Endometrial microvascular endothelial cells (primary cell): ENCODE data around the gene GNRHR. TPM values are rescaled to one million over a fixed set of nuclear protein-coding genes. Genes with fewer than 3 reads are reported as not detected.
"Not testable (repeated sequence)": the region's sequence is repeated elsewhere in the genome, so short reads cannot be mapped to it uniquely, and the experiment has no call there.

Source experiments
- in situ Hi-C: cut with HindIII; loops from 2 replicates; pipeline ENCODE4 v1.10.0; 2017; ENCODE audit warnings: low sequenced_read_pairs, low pct_unique_long_range_greater_than_20kb; ENCODE audit errors: inconsistent ontology term
- total RNA-seq: library from RNA; depleted of rRNA; stranded (reverse); fragments of >200 nt; gene quantifications from one replicate; pipeline ENCODE4 v1.2.3, GENCODE V29; 2015; ENCODE audit errors: inconsistent ontology term

Gene GNRHR
- total RNA-seq, 1 donor from 2014 or later, result not detected

GRCh38 chr4:67736262-67736661 lies 17.9 kb downstream of the GNRHR start:
- in situ Hi-C loops, result no loop called here

GRCh38 chr4:67735325-67735724 lies 18.9 kb downstream of the GNRHR start:
- in situ Hi-C loops, result no loop called here

DNA sequence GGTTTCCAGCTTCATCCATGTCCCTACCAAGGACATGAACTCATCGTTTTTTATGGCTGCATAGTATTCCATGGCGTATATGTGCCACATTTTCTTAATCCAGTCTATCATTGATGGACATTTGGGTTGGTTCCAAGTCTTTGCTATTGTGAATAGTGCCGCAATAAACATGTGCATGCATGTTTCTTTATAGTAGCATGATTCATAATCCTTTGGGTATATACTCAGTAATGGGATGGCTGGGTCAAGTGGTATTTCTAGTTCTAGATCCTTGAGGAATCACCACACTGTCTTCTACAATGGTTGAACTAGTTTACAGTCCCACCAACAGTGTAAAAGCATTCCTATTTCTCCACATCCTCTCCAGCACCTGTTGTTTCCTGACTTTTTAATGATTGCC lies 23.7 kb downstream of the GNRHR start:
- in situ Hi-C loops, result not testable (repeated sequence)

GRCh38 chr4:67727124-67727850 lies 26.9 kb downstream of the GNRHR start:
- in situ Hi-C loops, result no loop called here

DNA sequence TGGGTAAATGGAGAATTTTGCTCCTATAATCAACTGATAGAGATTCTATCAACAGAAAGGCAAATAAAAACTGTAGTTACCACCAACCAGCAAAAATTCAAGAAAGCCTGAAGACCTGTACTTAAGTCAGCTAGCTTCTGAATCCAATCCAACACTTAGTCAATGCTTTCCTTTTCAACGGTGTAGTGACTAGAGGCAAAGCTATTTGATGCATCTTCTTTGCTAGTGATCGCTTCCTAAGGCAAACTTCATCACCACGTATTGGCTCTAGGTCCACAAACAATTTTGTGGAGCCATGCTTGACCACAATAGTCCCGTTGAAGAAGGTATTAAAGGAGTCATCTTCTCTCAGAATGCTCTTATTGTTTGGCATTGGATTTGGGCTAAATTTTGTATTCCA lies 28.2 kb downstream of the GNRHR start:
- in situ Hi-C loops, result no loop called here

- in situ Hi-C loops, result no loop called here
Observed at GRCh38 chr4:67725132-67725531, 29.1 kb downstream of the GNRHR start.

DNA sequence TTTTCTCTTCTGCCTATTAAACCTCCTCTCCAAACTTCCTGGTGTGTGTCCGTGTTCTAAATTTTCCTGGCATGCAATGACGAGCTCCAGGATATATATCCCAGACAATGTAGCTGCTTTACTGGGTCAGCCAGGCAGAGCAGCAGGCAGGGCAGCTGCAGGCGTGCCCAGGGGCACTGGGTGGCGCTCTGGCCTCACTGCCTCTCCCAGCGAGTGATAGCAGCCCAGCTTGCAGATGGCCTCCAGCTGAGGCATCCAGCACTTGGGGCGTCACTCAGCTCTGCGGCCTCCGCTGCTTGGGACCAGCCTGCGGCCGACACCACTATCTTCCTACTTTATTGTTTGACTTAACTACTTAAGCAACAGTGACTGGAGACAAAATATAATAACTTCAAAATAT lies 30.2 kb downstream of the GNRHR start:
- in situ Hi-C loops, result no loop called here

DNA sequence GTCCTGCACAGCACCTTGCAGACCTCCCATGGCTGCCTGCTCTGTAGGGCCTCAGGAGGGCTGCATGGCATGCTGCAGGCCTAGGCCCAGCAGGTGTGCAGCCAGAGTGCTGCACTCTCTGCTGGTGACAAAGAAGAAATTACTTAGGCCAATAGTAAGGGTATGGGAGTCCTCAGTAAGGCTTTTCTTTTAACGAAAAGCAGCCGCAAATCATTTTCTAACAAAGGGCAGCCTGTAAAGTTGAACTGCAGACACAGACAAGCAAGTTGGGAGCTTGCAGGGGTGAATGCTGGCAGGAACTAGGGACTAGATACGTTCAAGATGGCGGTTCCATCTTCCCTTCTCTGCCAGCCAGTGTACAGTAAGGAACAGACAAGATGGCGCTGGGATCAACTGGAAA lies 30.8 kb downstream of the GNRHR start:
- in situ Hi-C loops, result no loop called here

GRCh38 chr4:67721770-67722597 lies 32.2 kb downstream of the GNRHR start:
- in situ Hi-C loops, result no loop called here

GRCh38 chr4:67721315-67721769 lies 32.8 kb downstream of the GNRHR start:
- in situ Hi-C loops, result no loop called here

DNA sequence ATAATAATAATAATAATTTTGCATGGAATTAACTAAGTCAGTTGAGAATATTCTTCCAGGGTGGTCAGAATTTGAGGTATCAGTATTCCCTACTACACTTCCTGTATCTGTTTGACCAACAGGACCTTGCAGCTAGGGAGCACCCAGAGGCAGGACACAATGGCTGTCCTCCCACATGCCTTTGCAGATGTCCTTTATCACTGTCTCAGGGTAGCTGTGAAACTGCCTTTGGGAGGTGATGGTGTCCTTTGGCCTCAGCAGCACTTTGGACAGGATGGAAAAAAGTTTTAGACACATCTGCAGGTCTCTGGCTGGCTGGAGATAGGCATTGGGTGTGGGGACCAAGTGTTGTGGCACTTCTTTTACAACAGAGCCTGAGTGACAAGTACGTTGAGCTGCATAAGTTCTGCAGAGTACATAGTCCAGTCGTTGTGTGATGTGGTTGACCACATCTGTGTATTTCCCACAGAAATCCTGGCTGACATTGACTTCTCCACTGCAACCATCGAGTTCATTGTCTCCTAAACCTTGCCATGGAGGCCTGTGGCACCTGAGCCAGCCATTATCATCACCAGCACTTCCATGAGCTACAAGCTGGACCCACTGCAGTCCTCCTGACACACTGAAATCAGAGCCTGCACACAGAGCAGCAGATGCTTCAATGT lies 34.1 kb downstream of the GNRHR start:
- in situ Hi-C loops, result no loop called here

DNA sequence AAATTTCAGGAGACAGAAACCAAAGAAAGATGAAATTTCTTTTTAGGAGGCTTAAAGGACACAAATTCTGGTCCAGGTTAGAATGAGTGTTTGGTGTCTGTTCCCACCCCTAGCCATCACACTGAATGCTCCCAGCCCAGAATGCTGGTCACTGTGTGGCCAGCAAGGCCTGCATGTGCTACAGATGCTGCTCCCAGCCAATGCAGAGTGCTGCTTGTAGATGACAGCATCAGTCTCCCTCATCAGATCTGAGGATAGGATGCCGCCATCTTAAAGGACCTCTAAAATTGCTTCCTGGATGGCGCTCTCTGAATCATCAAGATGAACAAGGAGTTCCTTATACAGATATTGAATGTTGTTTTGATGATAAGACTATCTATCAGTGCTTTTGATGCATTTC lies 35.3 kb downstream of the GNRHR start:
- in situ Hi-C loops, result no loop called here

- in situ Hi-C loops, result no loop called here
Observed at GRCh38 chr4:67717586-67717985, 36.6 kb downstream of the GNRHR start.

- in situ Hi-C loops, result no loop called here
Observed at GRCh38 chr4:67714955-67715354, 39.2 kb downstream of the GNRHR start.

- in situ Hi-C loops, result no loop called here
Observed at GRCh38 chr4:67714248-67714583, 40.0 kb downstream of the GNRHR start.

GRCh38 chr4:67713529-67714247 lies 40.5 kb downstream of the GNRHR start:
- in situ Hi-C loops, result no loop called here

DNA sequence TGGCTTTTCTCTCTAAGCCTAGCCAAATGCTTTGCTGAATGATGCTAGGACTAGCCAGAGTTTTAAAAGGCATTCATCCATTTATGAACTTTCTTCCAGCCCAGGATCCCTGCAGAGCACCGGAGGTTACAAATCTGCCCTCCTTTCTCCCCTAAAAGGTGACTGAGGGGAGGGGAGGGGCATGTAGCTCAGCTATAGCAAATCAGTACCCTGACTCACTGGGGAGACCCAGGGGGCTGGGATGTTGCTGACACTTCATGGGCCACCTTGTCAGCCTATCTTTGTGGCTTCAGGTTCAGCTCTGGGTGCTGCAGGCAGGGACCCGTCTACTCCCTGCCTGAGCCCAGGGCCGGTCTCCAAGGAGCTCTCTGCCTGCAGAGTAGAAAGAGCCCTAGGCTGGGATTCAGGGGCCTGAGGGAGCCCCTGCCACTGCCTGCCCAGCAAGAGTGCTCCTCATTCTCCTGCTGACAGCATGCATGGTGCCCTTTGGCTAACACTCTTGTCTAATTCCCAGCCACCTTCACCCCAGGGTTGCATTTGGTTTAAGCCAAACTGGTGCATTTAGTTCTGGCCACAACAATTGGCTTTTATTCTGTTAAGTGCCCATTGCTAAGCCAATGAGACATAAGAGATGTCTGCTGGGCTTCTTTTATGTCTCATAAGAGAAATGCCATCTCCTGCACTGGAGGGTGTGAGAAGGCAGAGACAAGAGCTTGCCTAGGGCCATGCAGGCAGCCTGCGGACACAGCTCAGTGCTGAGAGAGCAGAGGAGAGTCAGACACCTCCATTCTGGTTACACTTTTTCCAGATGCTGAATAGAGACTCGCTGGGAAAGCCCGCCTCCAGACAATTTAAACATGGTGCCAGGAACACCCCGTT lies 41.3 kb downstream of the GNRHR start:
- in situ Hi-C loops, result no loop called here

- in situ Hi-C loops, result no loop called here
Observed at GRCh38 chr4:67712000-67712625, 42.1 kb downstream of the GNRHR start.
